HEK293 (cell line): ENCODE results near the gene SPAG5.

Source experiments
- SP3 ChIP-seq: fragments of 450-650 bp; formaldehyde crosslinking; IDR thresholded peaks from 2 replicates; pipeline ENCODE4 v1.5.1; 2016; ENCODE audit warnings: missing biosample characterization, missing genetic modification characterization
- ZNF133 ChIP-seq: fragments of 450-650 bp; formaldehyde crosslinking; IDR thresholded peaks from 2 replicates; pipeline ENCODE4 v1.5.1; 2016; ENCODE audit warnings: missing biosample characterization, missing genetic modification characterization
- ZNF23 ChIP-seq: fragments of 450-650 bp; formaldehyde crosslinking; IDR thresholded peaks from 2 replicates; pipeline ENCODE4 v1.5.1; 2016; ENCODE audit warnings: missing biosample characterization, missing genetic modification characterization, borderline replicate concordance
- ZNF274 ChIP-seq, 2 experiments: fragments of 200-500 bp in 1 of 2; fragments of 450-650 bp in 1 of 2; sonication (Bioruptor generic) in 1 of 2; formaldehyde crosslinking in 1 of 2; IDR thresholded peaks; 2 replicates each; pipeline versions ENCODE4 v1.5.1 to v1.6.1; 2014 to 2016; ENCODE audit warnings: borderline replicate concordance in 1 of 2, inconsistent platforms in 1 of 2, low read length in 1 of 2, missing biosample characterization in 1 of 2, missing genetic modification characterization in 1 of 2
- ZNF654 ChIP-seq: fragments of 450-650 bp; formaldehyde crosslinking; IDR thresholded peaks from 2 replicates; pipeline ENCODE4 v1.5.1; 2016; ENCODE audit warnings: low read depth, missing biosample characterization, missing genetic modification characterization
- ZNF777 ChIP-seq: fragments of 450-650 bp; formaldehyde crosslinking; IDR thresholded peaks from 2 replicates; pipeline ENCODE4 v1.5.1; 2017; ENCODE audit warnings: missing biosample characterization, missing genetic modification characterization, borderline replicate concordance

The SPAG5 gene

GRCh38 chr17:28527859-28528258 lies 71.0 kb downstream of the SPAG5 start (continued):
- TF ChIP-seq ZNF654 (tag by site-specific recombination), result no peak
- no peak for TF ChIP-seq ZNF274 (IDR thresholded peaks at IDR 0.05; ENCODE audit: low read length)
- TF ChIP-seq ZNF274 (tag by site-specific recombination; IDR thresholded peaks at IDR 0.05; ENCODE audit: borderline replicate concordance), result no peak
- TF ChIP-seq ZNF23 (tag by site-specific recombination), result no peak
- TF ChIP-seq SP3 (tag by site-specific recombination), result no peak
- no peak for TF ChIP-seq ZNF777 (tag by site-specific recombination)
- no peak for TF ChIP-seq ZNF133 (tag by site-specific recombination)
